ENCODE measurements around the gene EHMT1. TPM values are rescaled to one million over a fixed set of nuclear protein-coding genes. Genes with fewer than 3 reads are reported as not detected.

EHMT1 gene
- total and polyA plus RNA-seq, 8 donors, result 29.9 to 51.1 (median 32.6) TPM

- peaks cover 4 to 5% (median 5%) of the 10 kb centered on the region in 3 donors for H3K36me3 ChIP-seq
- no peak overlapping the region for H3K4me3 ChIP-seq
- DNase-seq (no peak), ATAC-seq (no peak), FAIRE-seq (no peak)
- intact Hi-C loops (cut with DNase I), result no loop called here
- no peaks in the 10 kb centered on the region for H3K9me3 ChIP-seq
- TF ChIP-seq CTCF (IDR thresholded peaks at IDR 0.05), result no peak
- WGBS, 2 donors, result 98% methylated on average over 25 of the region's 25 CpGs
- H3K27ac ChIP-seq, result no peak overlapping the region
- H3K27me3 ChIP-seq, result no peaks in the 10 kb centered on the region
- H3K4me1 ChIP-seq, result no peaks in the 10 kb centered on the region
Observed at GRCh38 chr9:137716694-137717287, 98.0 kb downstream of the EHMT1 start.

GRCh38 chr9:137717776-137718327 lies 99.0 kb downstream of the EHMT1 start:
- 98% methylated on average over 28 of the region's 28 CpGs for WGBS, 2 donors
- Histone ChIP-seq H3K27me3 (no peaks in the 10 kb centered on the region), H3K9me3 (no peaks in the 10 kb centered on the region), H3K27ac (no peak overlapping the region), H3K4me3 (no peak overlapping the region), H3K4me1 (no peaks in the 10 kb centered on the region), H3K36me3 (peaks cover 4 to 5% (median 5%) of the 10 kb centered on the region in 3 donors)
- FAIRE-seq (no peak), ATAC-seq (peak in 1 of 4 donors; percentile 7), DNase-seq (no peak)
- no peak for TF ChIP-seq CTCF (IDR thresholded peaks at IDR 0.05)
- intact Hi-C loops (cut with DNase I), result no loop called here

- 86 to 89% methylated on average over 9 of the region's 9 CpGs for WGBS, 2 donors
- peaks cover 4 to 5% (median 5%) of the 10 kb centered on the region in 3 donors for H3K36me3 ChIP-seq
- H3K27me3 ChIP-seq, result no peaks in the 10 kb centered on the region
- ATAC-seq (no peak), DNase-seq (no peak), FAIRE-seq (no peak)
- no peak overlapping the region for H3K27ac ChIP-seq
- H3K4me1 ChIP-seq, result no peaks in the 10 kb centered on the region
- no peak overlapping the region for H3K4me3 ChIP-seq
- TF ChIP-seq CTCF (IDR thresholded peaks at IDR 0.05), result no peak
- intact Hi-C loops (cut with DNase I), result no loop called here
- H3K9me3 ChIP-seq, result no peaks in the 10 kb centered on the region
Observed at GRCh38 chr9:137719194-137719593, 100.4 kb downstream of the EHMT1 start.

GRCh38 chr9:137720571-137721110 lies 101.8 kb downstream of the EHMT1 start:
- DNase-seq, result no peak
- TF ChIP-seq CTCF (IDR thresholded peaks at IDR 0.05), result no peak
- no peak for ATAC-seq
- Histone ChIP-seq H3K27me3 (no peaks in the 10 kb centered on the region), H3K4me3 (no peak overlapping the region), H3K36me3 (peaks cover 4 to 5% (median 5%) of the 10 kb centered on the region in 3 donors), H3K4me1 (no peaks in the 10 kb centered on the region), H3K27ac (no peak overlapping the region), H3K9me3 (no peaks in the 10 kb centered on the region)
- FAIRE-seq, result no peak
- intact Hi-C loops (cut with DNase I), result no loop called here
- WGBS, 2 donors, result 87 to 92% methylated on average over 25 to 27 of the region's 27 CpGs

- FAIRE-seq (no peak), DNase-seq (no peak), ATAC-seq (no peak)
- Histone ChIP-seq H3K9me3 (no peaks in the 10 kb centered on the region), H3K4me3 (no peak overlapping the region), H3K4me1 (no peaks in the 10 kb centered on the region), H3K36me3 (peaks cover 4 to 5% (median 5%) of the 10 kb centered on the region in 3 donors), H3K27me3 (no peaks in the 10 kb centered on the region), H3K27ac (no peak overlapping the region)
- WGBS, 2 donors, result 89 to 95% methylated on average over 12 of the region's 12 CpGs
- intact Hi-C loops (cut with DNase I), result no loop called here
- TF ChIP-seq CTCF (IDR thresholded peaks at IDR 0.05), result no peak
Observed at GRCh38 chr9:137721479-137721878, 102.7 kb downstream of the EHMT1 start.
